Left forelimb (tissue), 1 donor: ENCODE measurements around the gene RNF32.
"Not testable (repeated sequence)": the region's sequence is repeated elsewhere in the genome, so short reads cannot be mapped to it uniquely, and the experiment has no call there.

Experiments
- DNase-seq: peaks from one replicate; pipeline ENCODE4 v3.0.0-alpha.2; 2018; ENCODE audit warnings: low spot score

Gene RNF32

DNA sequence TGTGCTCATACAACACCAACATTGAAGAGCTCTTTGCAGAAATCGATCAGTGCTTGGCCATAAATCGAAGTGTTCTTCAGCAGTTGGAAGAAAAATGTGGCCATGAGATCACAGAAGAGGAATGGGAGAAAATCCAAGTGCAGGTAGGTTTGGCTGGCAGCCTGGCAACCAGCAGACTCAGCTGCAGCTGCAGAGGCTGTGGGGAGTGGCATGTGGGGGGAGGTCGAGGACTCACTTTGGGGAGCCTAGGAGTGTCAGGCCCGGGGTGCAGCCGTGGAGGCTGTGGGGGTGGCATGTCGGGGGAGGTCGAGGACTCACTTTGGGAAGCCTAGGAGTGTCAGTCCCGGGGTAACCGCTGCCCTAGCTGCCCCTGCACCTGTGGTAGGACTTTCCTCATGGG is 35.1 kb downstream of the RNF32 start:
- DNase-seq = no peak

DNA sequence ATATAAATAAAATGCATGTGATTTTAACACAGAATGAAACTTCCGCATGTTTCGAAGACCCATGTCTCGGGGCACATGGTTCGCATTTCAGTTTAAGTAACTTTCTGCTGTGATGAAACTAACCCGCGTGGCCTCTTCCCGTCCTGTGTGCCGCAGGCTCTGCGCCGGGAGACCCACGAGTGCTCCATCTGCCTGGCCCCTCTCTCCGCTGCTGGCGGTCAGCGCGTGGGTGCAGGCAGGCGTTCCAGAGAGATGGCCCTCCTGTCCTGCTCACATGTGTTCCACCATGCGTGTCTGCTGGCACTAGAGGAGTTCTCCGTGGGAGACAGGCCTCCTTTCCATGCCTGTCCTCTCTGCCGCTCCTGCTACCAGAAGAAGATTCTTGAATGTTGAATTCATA is 35.7 kb downstream of the RNF32 start:
- DNase-seq = no peak

DNA sequence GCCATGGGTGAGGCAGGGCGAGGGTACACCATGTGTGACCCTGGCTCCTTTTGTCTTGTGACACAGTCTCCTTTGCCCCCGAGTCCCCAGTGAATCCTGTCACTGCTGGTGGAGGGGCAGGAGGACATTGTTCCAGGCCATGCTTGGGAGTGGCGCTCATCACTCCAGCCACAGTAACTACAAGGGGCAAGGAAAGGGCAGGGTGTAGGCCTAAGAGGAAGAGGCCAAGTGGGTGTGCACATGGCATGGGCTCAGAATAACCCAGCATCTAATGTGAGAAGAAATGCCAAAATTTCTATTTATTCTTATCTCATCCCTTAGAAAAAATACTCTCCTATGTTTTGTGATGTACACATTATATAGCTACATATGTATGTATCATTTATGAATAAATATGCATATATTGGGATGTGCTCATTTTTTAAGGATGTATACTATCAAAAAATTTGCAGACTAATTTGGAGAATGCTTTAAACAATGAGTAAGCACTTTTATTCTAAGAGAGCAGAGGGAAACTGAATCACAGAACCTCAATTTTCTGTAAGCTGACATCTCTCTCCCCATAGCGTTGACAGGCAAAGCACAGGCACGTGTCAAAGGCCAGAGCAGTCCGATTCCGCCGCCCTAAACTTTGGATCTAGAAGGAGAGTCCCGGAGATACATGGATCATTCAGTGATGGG is 36.9 kb downstream of the RNF32 start:
- no peak for DNase-seq

DNA sequence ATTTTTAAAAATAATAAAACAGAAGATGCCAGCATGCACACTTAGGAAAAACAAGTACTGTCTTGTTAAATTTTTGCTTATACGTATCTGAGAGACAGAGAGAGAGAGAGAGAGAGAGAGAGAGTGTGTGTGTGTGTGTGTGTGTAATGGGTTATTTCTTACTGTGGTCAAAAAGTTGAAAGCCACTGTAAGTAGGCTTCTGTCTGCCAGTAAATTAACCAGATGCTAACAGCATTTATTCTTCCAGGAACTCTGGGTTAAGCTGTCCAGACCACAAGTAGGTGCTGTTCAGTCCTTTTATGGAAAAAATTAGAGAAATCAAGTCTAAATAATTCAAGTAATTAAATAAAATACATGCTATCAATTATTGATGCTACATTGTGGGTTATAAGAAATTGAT is 39.7 kb downstream of the RNF32 start:
- DNase-seq = no peak

GRCh38 chr7:156682928-156683327 is 42.4 kb downstream of the RNF32 start:
- DNase-seq = no peak

DNA sequence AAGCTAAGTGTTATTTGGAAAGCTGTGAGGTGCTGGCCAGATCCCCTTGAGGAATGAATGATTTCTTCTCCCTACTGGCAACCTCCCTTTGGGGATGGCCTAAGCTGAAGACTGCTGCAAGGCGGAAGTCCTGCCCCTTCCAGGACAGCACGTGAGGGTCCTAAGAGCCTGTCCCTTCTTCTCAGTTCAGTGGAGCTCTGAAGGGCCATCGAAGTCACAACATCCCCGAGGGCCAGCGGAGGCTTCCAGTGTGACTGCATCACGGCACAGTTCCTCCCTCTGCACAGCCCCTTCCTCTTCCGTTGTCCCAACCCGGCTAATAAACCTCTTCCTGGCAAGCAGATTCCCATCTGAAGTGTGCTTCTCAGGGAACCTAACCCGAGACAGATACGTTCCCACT is 43.7 kb downstream of the RNF32 start:
- DNase-seq = no peak

DNA sequence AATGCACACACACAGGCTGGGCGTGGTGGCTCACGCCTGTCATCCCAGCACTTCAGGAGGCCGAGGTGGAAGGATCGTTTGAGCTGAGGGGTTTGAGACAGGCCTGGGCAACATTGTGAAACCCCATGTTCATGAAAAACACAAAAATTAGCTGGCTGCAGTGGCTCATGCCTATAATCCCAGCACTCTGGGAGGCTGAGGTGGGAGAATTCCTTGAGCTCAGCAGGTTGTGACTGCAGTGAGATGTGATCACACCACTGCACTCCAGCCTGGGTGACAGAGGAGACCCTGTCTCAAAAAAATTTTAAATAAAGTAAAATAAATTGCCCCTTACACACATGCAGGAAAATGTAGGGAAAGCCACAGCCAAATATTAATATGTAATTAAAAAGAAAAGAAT is 44.1 kb downstream of the RNF32 start:
- no peak for DNase-seq

GRCh38 chr7:156691764-156692163 is 51.2 kb downstream of the RNF32 start:
- DNase-seq = no peak

GRCh38 chr7:156692849-156693248 is 52.3 kb downstream of the RNF32 start:
- DNase-seq = no peak

DNA sequence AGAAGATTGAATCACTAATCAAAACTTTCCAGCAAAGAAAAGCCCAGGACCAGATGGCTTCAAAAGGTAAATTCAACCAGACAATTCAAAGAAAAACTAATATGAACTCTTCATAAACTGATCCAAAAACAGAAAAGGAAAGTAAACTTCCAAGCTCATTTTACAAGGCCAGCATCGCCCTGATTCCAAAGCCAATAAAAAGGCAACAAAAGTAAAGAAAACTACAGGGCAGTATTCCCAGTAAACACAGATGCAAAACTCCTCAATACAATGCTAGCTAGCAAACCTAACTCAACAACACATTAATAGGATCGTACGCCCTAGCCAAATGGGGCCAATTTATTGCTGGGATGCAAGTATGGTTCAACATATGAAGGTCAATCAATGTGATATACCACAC is 53.1 kb downstream of the RNF32 start:
- DNase-seq = no peak

- DNase-seq = not testable (repeated sequence)
These were observed 56.7 kb downstream of the RNF32 start for GRCh38 chr7:156697283-156697682.

DNA sequence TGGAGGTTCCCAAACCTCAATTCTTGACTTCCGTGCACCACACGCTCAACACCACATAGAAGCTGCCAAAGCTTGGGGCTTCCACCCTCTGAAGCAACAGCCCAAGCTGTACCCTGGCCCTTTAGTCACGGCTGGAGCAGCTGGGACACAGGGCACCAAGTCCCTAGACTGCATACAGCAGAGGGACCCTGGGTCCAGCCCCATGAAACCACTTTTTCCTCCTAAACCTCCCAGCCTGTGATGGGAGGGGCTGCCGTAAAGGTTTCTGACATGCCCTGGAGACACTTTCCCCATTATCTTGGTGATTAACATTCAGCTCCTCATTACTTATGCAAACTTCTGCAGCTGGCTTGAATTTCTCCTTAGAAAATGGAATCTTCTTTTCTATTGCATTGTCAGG is 57.9 kb downstream of the RNF32 start:
- DNase-seq = not testable (repeated sequence)

- not testable (repeated sequence) for DNase-seq
These were observed 61.2 kb downstream of the RNF32 start for GRCh38 chr7:156701787-156702186.

DNA sequence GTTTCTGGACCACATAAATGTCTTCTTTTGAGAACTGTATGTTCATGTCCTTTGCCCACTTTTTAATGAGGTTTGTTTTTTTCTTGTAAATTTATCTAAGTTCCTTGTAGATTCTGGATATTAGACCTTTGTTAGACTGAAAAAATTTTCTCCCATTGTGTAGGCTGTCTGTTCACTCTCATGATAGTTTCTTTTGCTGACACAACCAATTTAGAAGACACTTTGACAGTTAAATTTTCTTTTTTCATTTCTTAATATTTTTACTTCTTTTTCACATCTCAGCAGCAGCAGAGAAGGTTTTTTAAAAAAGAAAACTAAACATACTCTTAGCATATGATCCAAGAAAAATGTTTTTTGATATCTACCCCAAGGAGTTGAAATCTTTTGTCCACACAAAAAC is 61.8 kb downstream of the RNF32 start:
- no peak for DNase-seq

DNA sequence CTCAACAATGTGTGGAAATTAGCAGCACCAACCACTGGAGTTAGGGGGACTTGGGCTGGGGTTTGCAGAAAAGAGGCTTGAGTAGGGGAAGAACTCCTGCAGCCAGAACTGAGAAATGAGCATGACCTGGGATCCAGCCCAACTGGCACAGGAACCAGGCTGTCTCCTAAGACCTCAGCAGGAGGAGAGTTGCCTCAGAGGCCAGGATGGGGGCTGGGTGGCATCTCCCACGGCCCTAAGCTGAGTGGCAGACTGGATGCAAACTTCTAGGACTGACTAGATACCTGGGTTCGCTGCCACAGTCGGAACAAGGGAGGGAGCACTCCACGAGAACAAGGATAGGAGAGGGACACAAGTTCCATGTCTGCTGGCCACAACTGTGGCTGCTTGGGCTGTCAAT is 62.6 kb downstream of the RNF32 start:
- DNase-seq = no peak

DNA sequence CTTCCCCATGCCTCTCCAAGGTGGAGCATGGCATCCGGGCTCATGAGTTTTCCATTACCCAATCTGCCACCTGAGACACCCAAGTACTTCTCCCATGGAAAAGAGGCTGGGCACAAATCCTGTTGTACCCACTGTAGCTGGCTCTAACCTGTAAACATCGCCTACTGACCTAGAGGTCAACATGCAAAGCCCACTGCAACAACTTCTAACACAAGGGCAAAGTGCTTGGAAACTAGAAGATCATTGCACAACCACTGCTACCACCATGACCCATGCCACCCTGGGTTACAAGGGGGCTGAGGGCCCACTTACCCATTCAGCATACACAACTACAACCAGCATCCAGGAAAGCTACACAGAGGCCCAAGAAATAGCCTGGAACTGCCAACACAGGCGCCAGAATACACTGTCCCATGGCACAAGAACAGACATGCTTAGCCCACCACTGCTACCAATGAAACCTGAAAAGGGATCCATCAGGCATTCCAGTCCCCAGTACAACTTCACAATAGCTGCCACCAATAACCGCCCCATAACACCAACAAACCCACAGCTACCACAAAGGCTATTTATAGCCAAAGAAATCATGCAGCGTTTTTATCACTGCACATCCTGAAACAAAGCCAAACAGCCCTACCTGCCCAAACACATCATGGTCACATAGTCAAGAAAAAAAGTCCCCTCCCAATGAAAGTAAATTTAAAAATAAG is 63.4 kb downstream of the RNF32 start:
- no peak for DNase-seq

DNA sequence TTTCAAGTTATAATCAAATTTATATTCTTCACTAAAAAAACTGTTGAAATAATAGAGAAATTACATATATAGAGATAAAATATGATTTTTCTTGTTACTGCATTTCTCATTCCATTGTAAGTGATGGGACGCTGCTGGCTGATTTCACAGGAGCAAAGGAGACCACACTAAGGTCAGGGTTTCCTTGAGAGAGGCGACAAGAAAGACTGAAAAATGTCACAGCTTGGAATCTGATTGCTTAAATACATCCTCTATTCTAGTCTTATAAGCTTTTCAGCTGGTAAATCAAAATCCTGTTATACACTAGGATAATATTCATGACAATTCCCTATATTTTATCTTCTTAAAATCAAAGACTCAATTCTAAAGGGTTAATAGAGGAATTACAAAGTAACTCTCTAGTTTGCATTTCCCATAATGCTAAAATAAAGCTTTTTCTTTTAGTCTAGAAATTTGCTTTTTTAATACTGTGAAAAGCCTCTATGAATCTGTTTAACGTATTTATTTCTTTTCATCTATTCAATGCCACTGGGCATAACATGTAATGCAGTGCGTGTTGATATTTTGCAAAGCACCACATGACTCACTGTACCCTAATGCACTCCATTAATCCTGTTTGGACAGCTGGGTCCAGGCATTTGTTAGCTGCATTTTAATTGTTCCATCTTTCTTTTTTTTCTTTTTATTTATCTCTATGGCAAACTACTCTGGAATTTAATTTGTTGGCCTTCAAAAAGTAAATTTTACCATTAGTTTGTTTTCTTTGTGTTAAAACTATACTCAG is 81.7 kb downstream of the RNF32 start:
- no peak for DNase-seq

DNA sequence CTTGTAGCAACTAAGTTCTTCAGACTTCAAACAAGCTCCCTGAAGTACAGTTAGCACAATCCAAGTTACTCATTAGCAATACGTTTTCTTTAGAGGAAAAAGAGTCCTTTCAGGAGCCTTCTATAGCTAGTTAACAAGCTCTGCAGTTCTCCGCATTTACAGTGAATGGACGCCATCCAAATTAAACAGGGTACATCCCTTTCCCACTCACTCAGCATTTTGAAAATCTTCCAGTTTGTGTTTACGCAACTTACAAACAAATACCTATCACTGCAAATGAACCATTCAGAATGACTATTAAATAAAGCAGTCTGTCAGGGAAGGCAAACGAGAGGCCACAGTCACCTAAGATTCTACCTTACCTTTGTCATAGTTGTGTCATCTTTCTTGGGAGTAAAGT is 84.5 kb downstream of the RNF32 start:
- no peak for DNase-seq

- DNase-seq = no peak
These were observed 85.4 kb downstream of the RNF32 start for GRCh38 chr7:156725936-156726335.
